ENCODE measurements around the gene MRPL53. TPM values are rescaled to one million over a fixed set of nuclear protein-coding genes. Genes with fewer than 3 reads are reported as not detected.
"Not testable (repeated sequence)": the region's sequence is repeated elsewhere in the genome, so short reads cannot be mapped to it uniquely, and the experiment has no call there.

Gene MRPL53
- total RNA-seq, 1 donor from 2014 or later, result 54.4 TPM

DNA sequence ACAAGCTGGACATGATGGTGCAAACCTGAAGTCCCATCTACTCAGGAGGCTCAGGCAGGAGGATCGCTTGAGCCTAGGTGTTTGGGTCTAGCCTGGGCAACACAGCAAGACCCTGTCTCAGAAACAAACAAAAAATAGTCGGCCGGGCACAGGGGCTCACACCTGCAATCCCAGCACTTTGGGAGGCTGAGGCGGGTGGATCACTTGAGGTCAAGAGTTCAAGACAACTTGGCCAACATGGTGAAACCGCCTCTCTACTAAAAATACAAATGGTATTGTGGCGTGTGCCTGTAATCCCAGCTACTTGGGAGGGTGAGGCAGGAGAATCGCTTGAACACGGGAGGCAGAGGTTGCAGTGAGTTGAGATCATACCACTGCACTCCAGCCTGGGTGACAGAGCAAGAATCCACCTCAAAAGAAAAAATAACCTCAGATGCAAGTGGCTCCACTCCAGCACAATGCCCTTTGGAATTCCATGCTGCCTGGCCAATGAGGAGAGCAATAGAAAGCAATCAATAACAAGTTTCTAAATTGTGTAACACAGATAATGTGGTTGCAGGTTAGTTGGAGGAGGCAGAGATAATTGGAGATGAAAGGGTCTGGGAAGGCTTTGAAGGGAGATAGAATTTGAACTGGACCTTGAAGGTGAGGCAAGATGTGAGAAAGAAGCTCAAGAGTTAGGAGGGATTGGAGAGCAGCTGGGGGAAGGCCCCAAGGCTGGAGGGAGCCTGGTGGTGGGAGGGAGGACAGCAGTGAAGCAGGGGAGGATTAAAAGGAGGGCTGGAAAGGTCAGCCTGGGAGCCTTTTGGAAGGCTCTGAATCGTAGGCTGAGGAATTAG lies 16.4 kb upstream of the MRPL53 start:
- DNase-seq (ENCODE audit: low spot score) (no peak), ATAC-seq (no peak)
- intact Hi-C loops (cut with DNase I), result no loop called here

DNA sequence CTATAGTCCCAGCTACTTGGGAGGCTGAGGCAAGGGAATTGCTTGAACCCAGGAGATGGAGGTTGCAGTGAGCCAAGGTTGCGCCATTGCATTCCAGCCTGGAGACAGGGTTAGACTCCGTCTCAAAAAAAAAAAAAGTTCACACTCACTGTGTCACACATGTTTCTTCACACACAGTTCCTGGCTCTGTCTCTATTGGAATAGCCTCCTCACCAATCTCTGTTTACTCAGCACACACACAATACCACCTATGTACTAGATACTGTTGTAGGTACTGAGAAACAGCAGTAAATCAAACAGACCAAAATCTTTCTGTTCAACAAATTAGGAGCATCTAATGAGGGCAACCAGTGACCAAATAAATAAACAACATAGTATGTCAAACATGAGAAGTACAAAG lies 13.7 kb upstream of the MRPL53 start:
- intact Hi-C loops (cut with DNase I), result no loop called here
- DNase-seq (ENCODE audit: low spot score), result no peak
- ATAC-seq, result no peak

DNA sequence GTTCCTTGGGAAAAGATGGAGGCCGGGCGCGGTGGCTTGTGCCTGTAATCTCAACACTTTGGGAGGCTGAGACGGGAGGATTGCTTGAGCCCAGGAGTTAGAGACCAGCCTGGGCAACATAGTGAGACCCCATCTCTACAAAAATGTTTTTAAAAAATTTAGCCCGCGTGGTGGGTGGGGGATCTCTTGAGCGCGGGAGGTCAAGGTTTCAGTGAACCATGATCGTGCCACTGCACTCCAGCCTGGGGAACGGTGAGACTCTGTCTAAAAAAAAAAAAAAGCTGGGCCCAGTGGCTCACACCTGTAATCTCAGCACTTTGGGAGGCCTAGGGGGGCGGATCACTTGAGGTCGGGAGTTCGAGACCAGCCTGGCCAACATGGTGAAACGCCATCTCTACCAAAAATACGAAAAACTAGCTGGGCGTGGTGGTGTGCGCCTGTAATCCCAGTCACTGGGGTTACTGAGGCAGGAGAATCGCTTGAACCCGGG lies 11.2 kb upstream of the MRPL53 start:
- intact Hi-C loops (cut with DNase I), result loop anchor here (5.0 kb wide), 1 partner anchor 104 kb away; no protein-coding TSS in a partner anchor
- ATAC-seq; DNase-seq (ENCODE audit: low spot score): not testable (repeated sequence)

DNA sequence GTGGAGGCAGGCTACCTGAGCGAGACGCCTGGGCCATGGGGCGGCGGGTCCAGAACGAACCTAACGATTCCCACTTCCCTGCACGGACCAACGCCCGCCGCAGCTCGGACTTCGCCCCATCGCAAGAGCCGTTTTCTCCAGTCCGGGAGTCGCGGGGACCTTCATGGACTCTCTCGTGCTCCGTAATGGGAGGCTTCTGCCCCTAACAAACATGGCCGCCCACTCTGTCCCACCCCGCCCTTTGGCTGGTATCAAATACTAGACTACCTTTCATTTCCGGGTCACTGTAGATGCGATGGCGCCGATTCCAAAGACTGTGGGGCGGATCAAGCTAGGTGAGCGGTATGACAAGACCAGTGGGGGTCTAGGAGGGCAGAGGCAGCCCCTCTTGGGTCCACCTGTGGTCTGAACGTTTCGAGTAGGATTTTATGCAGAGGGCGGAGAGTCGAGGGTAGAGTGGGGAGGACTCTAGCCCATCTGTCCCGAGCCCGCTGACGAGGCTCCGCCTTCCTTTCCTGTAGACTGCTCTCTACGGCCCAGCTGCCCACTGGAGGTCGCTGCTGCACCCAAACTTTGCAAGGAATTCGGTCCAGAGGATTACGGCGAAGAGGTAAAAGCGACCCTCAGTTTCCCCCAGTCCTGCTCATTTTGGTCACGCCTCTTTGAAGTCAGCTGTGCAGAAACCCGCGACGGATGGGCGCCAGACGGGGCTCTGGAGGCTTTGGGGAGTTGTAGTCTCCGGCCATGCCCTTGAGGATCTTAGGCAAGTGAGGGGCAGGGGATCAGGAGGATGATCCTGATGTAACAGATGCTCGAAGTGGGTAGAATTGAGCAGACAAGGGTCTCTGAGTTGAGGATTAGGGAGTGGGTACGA lies 10.6 kb upstream of the MRPL53 start, which contains the start of the genes CCDC142 and TTC31:
Gene CCDC142, minus strand, starts transcription at position 198 of the 874 bp plus-strand sequence. Its CDS starts 161 bp downstream, at position 37.
Gene TTC31, plus strand, starts transcription at position 281 of the 874 bp plus-strand sequence. Its CDS starts 15 bp downstream, at position 296.
- intact Hi-C loops (cut with DNase I), result loop anchor here (5.0 kb wide), 1 partner anchor 104 kb away; no protein-coding TSS in a partner anchor
- ATAC-seq, result peak; percentile 99
- DNase-seq (ENCODE audit: low spot score), result peak; percentile 97

DNA sequence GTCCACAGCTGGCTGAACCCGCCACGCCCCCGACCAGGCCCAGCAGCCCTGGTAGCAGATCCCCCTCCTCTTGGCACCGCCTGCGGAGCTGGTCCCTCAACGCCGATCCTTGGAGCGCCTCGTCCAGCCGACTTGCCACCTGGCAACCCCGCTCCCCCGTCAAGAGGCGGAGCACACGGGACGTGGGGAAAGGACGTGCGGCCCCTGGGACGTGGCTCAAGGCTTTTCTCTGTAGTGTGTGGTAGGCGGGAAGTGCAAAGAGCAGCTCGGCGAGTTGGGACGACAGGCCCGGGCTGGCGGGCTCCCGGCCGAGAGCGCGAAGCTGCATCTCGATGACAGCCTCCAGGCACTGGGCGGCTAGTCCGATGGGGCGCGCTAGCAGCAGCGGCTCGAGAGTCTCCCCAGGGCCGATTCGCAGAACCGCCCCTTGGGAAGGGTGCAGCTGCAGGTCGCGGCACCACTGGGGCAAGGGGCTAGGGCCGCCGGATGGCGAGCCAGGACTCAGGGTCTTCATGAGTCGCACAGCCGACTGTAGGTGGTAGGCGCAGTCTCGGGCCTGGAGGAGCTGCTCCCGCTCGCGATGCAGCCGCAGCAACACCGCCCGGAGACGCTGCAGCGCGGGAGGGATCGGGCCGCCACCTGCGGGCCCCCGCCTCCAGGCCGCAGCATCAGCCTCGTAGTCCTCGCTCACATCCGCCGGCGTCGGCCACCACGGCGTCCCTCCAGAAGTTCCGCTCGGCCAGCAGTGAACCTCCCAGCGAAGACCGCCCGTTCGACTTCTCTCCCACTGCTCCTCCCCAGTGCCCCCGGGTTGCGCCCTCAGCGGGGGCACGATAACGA lies 9.7 kb upstream of the MRPL53 start:
- DNase-seq (ENCODE audit: low spot score), result no peak
- ATAC-seq, result peak; percentile 69
- intact Hi-C loops (cut with DNase I), result loop anchor here (5.0 kb wide), 1 partner anchor 105 kb away; no protein-coding TSS in a partner anchor

DNA sequence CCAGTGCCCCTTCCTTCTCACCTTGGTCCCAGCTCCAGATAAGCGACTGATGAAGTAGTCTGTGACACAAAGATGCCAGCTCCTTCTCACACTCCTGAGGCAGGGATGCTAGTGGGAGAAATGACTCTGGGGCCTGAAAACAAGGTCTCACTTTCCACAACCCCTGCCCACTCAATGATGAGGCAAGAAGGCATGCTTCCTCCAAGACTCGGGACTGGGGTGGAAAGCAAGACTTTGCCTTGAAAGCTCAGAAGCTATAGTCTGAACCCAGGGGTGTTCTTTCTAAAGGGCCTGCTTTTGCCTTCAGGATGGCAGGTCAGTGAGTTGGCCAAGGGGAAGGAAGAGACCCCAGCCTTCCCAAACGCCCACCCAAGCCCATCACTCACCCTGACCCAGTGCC lies 9.0 kb upstream of the MRPL53 start:
- DNase-seq (ENCODE audit: low spot score) (no peak), ATAC-seq (no peak)
- intact Hi-C loops (cut with DNase I), result loop anchor here (5.0 kb wide), 1 partner anchor 106 kb away; no protein-coding TSS in a partner anchor

DNA sequence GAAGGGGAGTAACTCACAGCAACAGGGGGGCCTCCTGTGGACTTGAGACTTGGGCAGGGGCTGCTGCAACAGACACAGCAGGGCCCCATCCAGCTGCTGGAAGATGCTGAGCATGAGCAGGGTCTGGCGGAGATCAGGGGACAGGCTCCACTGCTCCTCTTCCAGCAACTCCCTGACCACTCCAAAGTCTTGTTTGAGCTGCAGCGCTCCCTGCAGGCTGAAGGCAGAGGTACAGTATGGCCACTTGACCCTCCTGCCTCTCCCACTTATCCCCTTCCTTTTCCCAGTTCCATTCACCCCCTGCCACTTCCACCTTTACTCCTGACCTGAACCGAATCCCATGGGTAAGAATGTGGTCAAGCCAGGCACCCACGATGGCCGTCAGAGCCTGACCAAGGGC lies 2.4 kb upstream of the MRPL53 start:
- ATAC-seq (no peak), DNase-seq (ENCODE audit: low spot score) (no peak)
- intact Hi-C loops (cut with DNase I), result no loop called here

DNA sequence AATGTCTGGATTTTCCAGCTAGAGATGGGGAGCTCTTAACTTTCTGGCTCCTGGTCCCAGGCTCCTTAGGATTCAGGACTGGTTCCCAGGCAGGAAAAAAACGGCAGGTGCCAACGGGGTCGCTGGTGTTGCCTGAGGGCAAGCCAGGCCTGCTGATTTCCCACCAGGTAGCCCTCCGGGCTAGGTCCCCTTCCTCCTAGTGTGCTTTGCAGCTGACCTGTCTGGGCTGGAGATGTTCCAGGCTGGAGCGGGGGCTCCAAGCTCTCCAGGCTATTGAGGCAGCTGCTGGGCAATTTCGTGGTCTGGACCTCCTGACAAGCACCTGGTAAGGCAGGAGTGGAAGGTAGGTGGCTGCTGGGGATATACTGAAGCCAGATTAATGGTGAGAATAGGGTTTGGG lies 2.0 kb upstream of the MRPL53 start:
- ATAC-seq, result no peak
- no peak for DNase-seq (ENCODE audit: low spot score)
- intact Hi-C loops (cut with DNase I), result no loop called here

DNA sequence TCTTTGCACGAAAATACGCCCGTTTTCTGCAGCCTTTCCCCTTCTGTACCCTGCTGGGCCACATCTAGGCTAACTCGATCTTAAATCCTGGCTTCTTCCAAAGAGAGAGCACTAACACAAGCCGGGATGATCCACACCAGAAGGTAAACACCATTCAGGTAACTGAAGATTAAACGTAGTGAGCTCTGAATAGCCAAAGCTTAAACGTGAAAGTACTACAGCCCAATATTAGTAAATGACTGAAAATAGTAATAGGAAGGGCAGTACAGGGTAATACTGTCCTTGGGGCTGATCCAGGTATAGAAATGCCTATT lies 422 bp upstream of the MRPL53 start:
- no peak for DNase-seq (ENCODE audit: low spot score)
- ATAC-seq, result peak; percentile 5
- intact Hi-C loops (cut with DNase I), result no loop called here

DNA sequence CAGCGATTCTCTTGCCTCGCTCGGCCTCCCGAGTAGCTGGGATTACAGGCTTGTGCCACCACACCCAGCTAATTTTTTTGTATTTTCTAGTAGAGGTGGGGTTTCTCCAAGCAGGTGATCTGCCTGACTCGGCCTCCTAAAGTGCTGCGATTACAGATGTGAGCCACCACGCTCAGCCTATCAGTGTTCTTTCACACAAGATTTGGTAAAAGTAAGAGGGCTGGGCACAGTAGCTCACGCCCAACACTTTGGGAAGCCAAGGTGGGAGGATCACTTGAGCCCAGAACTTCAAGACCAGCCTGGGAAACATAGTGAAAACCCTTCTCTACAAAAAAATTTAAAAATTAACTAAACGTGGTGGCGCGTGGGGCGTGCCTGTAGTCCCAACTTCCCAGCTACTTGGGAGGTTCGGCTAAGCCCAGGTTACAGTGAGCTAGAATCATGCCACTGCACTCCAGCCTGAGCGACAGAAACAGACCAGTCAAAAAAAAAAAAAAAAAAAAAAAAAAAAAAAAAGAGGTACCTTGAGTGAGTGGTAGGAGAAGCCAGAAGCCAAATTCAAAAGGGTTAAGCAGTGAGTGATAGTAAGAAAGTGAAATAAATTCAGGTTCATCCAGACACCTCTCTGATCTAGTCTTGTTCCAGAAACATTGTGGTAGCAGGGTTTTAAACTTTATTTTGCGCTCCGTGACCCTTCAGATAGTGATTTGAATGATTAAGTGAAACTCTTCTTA lies 981 bp downstream of the MRPL53 start:
- ATAC-seq (no peak), DNase-seq (ENCODE audit: low spot score) (no peak)
- intact Hi-C loops (cut with DNase I), result no loop called here

DNA sequence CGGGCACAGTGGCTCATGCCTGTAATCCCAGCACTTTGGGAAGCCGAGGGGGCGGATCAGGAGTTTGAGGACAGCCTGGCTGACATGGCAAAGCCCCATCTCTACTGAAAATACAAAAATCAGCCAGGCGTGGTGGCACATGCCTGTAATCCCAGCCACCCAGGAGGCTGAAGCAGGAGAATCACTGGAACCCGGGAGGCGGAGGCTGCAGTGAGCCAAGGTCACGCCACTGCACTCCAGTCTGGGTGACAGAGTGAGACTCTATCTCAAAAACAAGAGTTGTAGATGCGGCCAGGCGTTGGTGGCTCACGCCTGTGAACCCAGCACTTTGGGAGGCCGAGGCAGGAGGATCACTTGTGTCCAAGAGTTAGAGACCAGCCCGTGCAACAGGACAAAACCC lies 1.7 kb downstream of the MRPL53 start:
- DNase-seq (ENCODE audit: low spot score); intact Hi-C loops (cut with DNase I); ATAC-seq: not testable (repeated sequence)

DNA sequence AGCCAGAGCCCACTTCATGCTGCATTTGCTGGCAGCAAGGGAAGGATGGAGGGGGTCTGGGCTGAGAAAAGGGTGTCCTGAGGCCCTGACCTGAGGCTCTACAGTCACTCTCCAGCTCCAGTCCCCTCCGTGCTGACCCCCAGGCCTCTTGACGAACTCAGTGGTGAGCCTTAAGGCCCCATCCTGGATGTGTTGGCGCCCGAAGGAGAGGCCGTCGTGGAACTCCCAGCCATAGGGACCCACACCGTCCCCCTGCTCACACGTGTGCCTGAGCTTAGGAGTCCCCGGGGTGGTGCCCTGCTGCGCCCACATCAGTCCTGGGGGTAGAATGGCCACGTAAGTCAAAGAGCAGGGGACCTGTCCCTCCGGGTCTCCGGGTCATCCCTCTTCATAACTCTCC lies 8.1 kb downstream of the MRPL53 start:
- no peak for DNase-seq (ENCODE audit: low spot score)
- intact Hi-C loops (cut with DNase I), result no loop called here
- no peak for ATAC-seq

DNA sequence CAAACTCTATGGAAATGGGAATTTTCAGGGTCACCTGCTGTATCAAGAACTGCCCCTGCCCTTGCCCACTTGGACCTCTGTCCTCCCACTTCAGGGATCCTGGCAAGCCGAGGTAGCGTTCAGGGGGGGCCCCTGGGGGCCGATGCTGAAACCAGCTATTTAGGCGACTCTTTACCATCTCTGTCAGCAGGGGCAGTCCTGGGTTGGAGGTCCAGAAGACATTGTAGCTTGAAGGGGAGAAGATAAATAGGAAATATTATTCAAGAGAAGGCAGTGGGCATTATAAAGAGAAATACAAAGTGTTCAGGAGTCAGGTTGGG lies 9.7 kb downstream of the MRPL53 start:
- intact Hi-C loops (cut with DNase I), result no loop called here
- DNase-seq (ENCODE audit: low spot score), result no peak
- no peak for ATAC-seq

DNA sequence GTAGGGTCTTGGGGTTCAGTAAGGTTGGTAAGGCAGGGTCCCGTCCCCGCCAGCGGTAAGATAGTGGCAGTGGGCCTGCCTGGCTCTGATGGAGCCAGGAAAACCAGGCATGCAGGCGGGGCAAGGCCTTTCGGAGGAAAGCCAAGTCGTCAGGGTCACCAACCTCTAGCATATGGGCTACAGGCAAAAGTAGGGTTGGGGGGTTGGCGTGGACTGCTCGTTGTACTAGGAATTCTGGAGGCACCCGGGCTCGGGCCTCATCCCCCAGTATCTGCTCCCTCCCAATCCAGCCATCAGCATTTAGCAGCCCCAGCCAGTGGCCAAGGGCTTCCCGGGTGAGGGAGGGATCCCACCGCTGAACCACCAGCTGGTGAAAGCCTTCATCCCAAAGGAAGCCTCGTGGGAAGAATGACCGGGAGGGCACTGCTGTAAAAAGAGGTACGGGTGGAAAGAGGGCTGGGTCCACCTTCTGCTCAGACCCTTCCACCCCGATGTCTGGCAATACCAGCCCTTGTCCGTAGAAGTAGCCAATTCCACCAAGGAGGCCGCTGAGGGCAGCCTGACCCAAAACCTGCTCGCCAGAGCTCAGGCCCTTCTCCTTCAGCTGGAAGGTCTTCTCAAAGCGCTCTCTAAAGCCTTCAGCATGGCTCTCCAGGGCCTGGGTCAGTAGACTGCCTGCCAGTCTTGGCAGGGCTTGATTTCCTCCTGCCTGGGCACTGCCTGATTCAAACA lies 10.3 kb downstream of the MRPL53 start:
- DNase-seq (ENCODE audit: low spot score), result no peak
- intact Hi-C loops (cut with DNase I), result no loop called here
- no peak for ATAC-seq

DNA sequence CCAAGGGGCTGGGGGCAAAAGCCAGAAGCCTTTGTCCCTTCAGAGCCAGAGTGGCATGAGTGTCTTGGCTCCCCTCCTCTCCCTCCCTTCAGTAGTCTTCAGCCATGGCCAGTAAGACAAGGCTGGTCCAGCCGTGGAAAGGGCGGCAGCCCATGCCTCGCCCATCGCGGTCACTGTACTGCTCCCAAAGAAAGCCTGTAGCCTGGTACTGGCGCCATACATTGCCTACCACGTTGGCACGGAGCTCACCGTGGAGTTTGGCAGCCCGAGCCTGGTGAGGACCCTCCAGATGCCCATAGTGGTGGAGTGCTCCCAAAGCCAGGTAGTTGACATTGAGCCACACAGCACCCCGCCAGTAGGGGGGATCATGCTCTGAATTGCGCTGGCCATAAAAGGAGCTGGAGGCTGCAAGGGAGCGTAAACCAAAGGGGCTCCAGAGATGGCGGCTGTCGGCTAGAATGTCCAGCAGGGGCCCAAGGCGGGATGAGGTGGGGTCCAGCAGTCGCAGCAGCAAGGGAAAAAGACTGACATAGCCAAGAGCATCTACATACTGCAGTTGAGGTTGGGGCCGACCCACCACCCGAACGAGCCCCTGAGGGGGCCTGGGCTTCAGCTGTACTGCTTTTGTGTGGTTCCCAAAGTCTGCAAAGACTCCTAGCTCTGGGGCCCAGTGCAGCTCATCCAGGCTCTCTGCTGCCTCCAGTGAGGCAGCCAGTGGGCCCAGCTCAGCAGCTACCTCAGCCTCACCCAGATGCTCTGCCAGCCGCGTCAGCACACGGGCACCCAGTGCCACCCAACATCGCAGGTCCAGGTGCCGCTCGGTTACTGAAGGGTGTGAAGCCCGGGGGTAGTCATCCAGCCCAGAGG lies 11.1 kb downstream of the MRPL53 start:
- ATAC-seq, result no peak
- DNase-seq (ENCODE audit: low spot score), result no peak
- intact Hi-C loops (cut with DNase I), result no loop called here

DNA sequence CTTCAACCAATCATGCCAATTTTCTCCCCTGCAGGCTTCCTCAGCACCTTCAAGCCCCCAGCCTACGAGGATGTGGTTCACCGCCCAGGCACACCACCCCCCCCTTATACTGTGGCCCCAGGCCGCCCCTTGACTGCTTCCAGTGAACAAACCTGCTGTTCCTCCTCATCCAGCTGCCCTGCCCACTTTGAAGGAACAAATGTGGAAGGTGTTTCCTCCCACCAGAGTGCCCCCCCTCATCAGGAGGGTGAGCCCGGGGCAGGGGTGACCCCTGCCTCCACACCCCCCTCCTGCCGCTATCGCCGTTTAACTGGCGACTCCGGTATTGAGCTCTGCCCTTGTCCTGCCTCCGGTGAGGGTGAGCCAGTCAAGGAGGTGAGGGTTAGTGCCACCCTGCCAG lies 12.3 kb downstream of the MRPL53 start:
- ATAC-seq; intact Hi-C loops (cut with DNase I); DNase-seq (ENCODE audit: low spot score): not testable (repeated sequence)

Data from sciatic nerve (tissue), 2 donors.